Effector memory CD8-positive, alpha-beta T cell (primary cell): ENCODE data around the gene E2F1.
A peak's percentile ranks its signal among the peaks of the same experiment; 100 is the strongest.
"Not testable (repeated sequence)": the region's sequence is repeated elsewhere in the genome, so short reads cannot be mapped to it uniquely, and the experiment has no call there.

Source experiments
- ATAC-seq: fragments of 150-1000 bp; cut with Tn5 transposase; replicated peaks from 2 replicates; pipeline ENCODE4 v1.10.0; 2021; ENCODE audit warnings: mild to moderate bottlenecking, moderate library complexity
- DNase-seq, 3 experiments: peaks; one replicate each; pipeline ENCODE4 v3.0.0; 2021
- H3K27ac Mint-ChIP-seq, 2 donors: one replicate each; pipeline ENCODE4 v1.8.0; 2022; ENCODE audit warnings: mild to moderate bottlenecking in 2 of 2, mixed read lengths in 2 of 2, moderate library complexity in 2 of 2
- H3K27me3 Mint-ChIP-seq, 2 donors: one replicate each; pipeline ENCODE4 v1.8.0; 2022; ENCODE audit warnings: mixed read lengths in 2 of 2
- H3K36me3 Mint-ChIP-seq: one replicate; pipeline ENCODE4 v1.8.0; 2022; ENCODE audit warnings: mild to moderate bottlenecking, moderate library complexity, mixed read lengths; ENCODE audit not compliant: insufficient read depth
- H3K4me1 Mint-ChIP-seq, 2 donors: one replicate each; pipeline ENCODE4 v1.8.0; 2022; ENCODE audit warnings: low read depth in 2 of 2, mixed read lengths in 2 of 2
- H3K4me3 Mint-ChIP-seq, 2 donors: one replicate each; pipeline ENCODE4 v1.8.0; 2022; ENCODE audit warnings: mild to moderate bottlenecking in 2 of 2, mixed read lengths in 2 of 2, moderate library complexity in 2 of 2
- H3K9me3 Mint-ChIP-seq, 2 donors: one replicate each; pipeline ENCODE4 v1.8.0; 2022; ENCODE audit warnings: mixed read lengths in 2 of 2

Gene E2F1

GRCh38 chr20:33703498-33704137 lies 17.4 kb upstream of the E2F1 start:
- Mint-ChIP-seq H3K27ac (no peak overlapping the region), H3K9me3 (no peaks in the 10 kb centered on the region), H3K4me3 (no peak overlapping the region), H3K4me1 (no peaks in the 10 kb centered on the region), H3K36me3 (peaks cover 13% of the 10 kb centered on the region), H3K27me3 (no peaks in the 10 kb centered on the region)
- DNase-seq (no peak), ATAC-seq (no peak)

GRCh38 chr20:33702861-33703260 lies 16.7 kb upstream of the E2F1 start:
- no peaks in the 10 kb centered on the region for H3K27me3 Mint-ChIP-seq
- no peaks in the 10 kb centered on the region for H3K9me3 Mint-ChIP-seq
- peak overlapping the region in 1 of 2 donors; percentile 57 for H3K27ac Mint-ChIP-seq
- H3K4me3 Mint-ChIP-seq, result no peak overlapping the region
- DNase-seq (no peak), ATAC-seq (no peak)
- peaks cover 7% of the 10 kb centered on the region for H3K36me3 Mint-ChIP-seq
- no peaks in the 10 kb centered on the region for H3K4me1 Mint-ChIP-seq

- H3K9me3 Mint-ChIP-seq, result no peaks in the 10 kb centered on the region
Measured at GRCh38 chr20:33701629-33702450, 15.7 kb upstream of the E2F1 start.

GRCh38 chr20:33700696-33701441 lies 14.7 kb upstream of the E2F1 start:
- DNase-seq, H3K4me3 Mint-ChIP-seq, H3K9me3 Mint-ChIP-seq, H3K36me3 Mint-ChIP-seq, H3K27me3 Mint-ChIP-seq, ATAC-seq, H3K27ac Mint-ChIP-seq, H3K4me1 Mint-ChIP-seq: not testable (repeated sequence)

More at GRCh38 chr20:33701629-33702450, 15.7 kb upstream of the E2F1 start:
- DNase-seq, result no peak
- Mint-ChIP-seq H3K27me3 (no peaks in the 10 kb centered on the region), H3K4me3 (no peak overlapping the region), H3K27ac (no peak overlapping the region), H3K4me1 (no peaks in the 10 kb centered on the region), H3K36me3 (no peaks in the 10 kb centered on the region)
- no peak for ATAC-seq

- H3K36me3 Mint-ChIP-seq, H3K4me1 Mint-ChIP-seq, H3K9me3 Mint-ChIP-seq, H3K27ac Mint-ChIP-seq, H3K27me3 Mint-ChIP-seq, H3K4me3 Mint-ChIP-seq, ATAC-seq, DNase-seq: not testable (repeated sequence)
Measured at GRCh38 chr20:33698966-33699365, 12.8 kb upstream of the E2F1 start.

- ATAC-seq, result no peak
- H3K4me3 Mint-ChIP-seq, result no peak overlapping the region
- DNase-seq, result no peak
- no peaks in the 10 kb centered on the region for H3K27me3 Mint-ChIP-seq
- H3K9me3 Mint-ChIP-seq, result no peaks in the 10 kb centered on the region
- H3K36me3 Mint-ChIP-seq, result no peaks in the 10 kb centered on the region
- no peaks in the 10 kb centered on the region for H3K4me1 Mint-ChIP-seq
- H3K27ac Mint-ChIP-seq, result no peak overlapping the region
Measured at GRCh38 chr20:33697129-33697528, 10.9 kb upstream of the E2F1 start.

GRCh38 chr20:33696448-33696847 lies 10.3 kb upstream of the E2F1 start:
- no peak overlapping the region for H3K4me3 Mint-ChIP-seq
- H3K27me3 Mint-ChIP-seq, result no peaks in the 10 kb centered on the region
- DNase-seq (no peak), ATAC-seq (no peak)
- H3K4me1 Mint-ChIP-seq, result no peaks in the 10 kb centered on the region
- H3K36me3 Mint-ChIP-seq, result no peaks in the 10 kb centered on the region
- H3K9me3 Mint-ChIP-seq, result no peaks in the 10 kb centered on the region
- H3K27ac Mint-ChIP-seq, result no peak overlapping the region

- H3K36me3 Mint-ChIP-seq, result no peaks in the 10 kb centered on the region
- DNase-seq (no peak), ATAC-seq (no peak)
- H3K27ac Mint-ChIP-seq, result no peak overlapping the region
- no peaks in the 10 kb centered on the region for H3K27me3 Mint-ChIP-seq
- H3K4me1 Mint-ChIP-seq, result peaks cover 7 to 11% of the 10 kb centered on the region in 2 donors
- H3K9me3 Mint-ChIP-seq, result no peaks in the 10 kb centered on the region
- H3K4me3 Mint-ChIP-seq, result no peak overlapping the region
Measured at GRCh38 chr20:33694639-33695012, 8.4 kb upstream of the E2F1 start.

GRCh38 chr20:33693741-33694638 lies 7.8 kb upstream of the E2F1 start:
- no peaks in the 10 kb centered on the region for H3K36me3 Mint-ChIP-seq
- DNase-seq (no peak), ATAC-seq (no peak)
- no peak overlapping the region for H3K4me3 Mint-ChIP-seq
- H3K9me3 Mint-ChIP-seq, result no peaks in the 10 kb centered on the region
- no peaks in the 10 kb centered on the region for H3K27me3 Mint-ChIP-seq
- no peak overlapping the region for H3K27ac Mint-ChIP-seq
- H3K4me1 Mint-ChIP-seq, result peaks cover 8 to 11% of the 10 kb centered on the region in 2 donors

- H3K9me3 Mint-ChIP-seq, result no peaks in the 10 kb centered on the region
- DNase-seq (no peak), ATAC-seq (no peak)
- H3K4me3 Mint-ChIP-seq, result no peak overlapping the region
- H3K27me3 Mint-ChIP-seq, result no peaks in the 10 kb centered on the region
- H3K4me1 Mint-ChIP-seq, result peaks cover 8 to 11% of the 10 kb centered on the region in 2 donors
- no peaks in the 10 kb centered on the region for H3K36me3 Mint-ChIP-seq
- H3K27ac Mint-ChIP-seq, result no peak overlapping the region
Measured at GRCh38 chr20:33693289-33693688, 7.1 kb upstream of the E2F1 start.

GRCh38 chr20:33689973-33690372 lies 3.8 kb upstream of the E2F1 start:
- DNase-seq, result peak in 2 of 3 experiments; percentile 42
- peak; percentile 46 for ATAC-seq

GRCh38 chr20:33689493-33689892 lies 3.3 kb upstream of the E2F1 start:
- DNase-seq, result no peak
- no peaks in the 10 kb centered on the region for H3K9me3 Mint-ChIP-seq
- ATAC-seq, result no peak
- H3K4me3 Mint-ChIP-seq, result peak overlapping the region in 1 of 2 donors; percentile 56
- H3K36me3 Mint-ChIP-seq, result peaks cover 6% of the 10 kb centered on the region
- no peaks in the 10 kb centered on the region for H3K27me3 Mint-ChIP-seq
- H3K4me1 Mint-ChIP-seq, result peaks cover 13 to 24% of the 10 kb centered on the region in 2 donors
- peak overlapping the region in 1 of 2 donors; percentile 78 for H3K27ac Mint-ChIP-seq

More at GRCh38 chr20:33689973-33690372, 3.8 kb upstream of the E2F1 start:
- no peaks in the 10 kb centered on the region for H3K27me3 Mint-ChIP-seq
- peaks cover 6% of the 10 kb centered on the region for H3K36me3 Mint-ChIP-seq
- H3K4me1 Mint-ChIP-seq, result peaks cover 13 to 21% of the 10 kb centered on the region in 2 donors
- peak overlapping the region; percentile 75 to 78 for H3K27ac Mint-ChIP-seq
- H3K4me3 Mint-ChIP-seq, result peak overlapping the region; percentile 56 to 57
- no peaks in the 10 kb centered on the region for H3K9me3 Mint-ChIP-seq

GRCh38 chr20:33688938-33689424 lies 2.8 kb upstream of the E2F1 start:
- H3K27ac Mint-ChIP-seq, result peak overlapping the region in 1 of 2 donors; percentile 63

More at GRCh38 chr20:33688938-33689424, 2.8 kb upstream of the E2F1 start:
- H3K4me1 Mint-ChIP-seq, result peaks cover 13 to 24% of the 10 kb centered on the region in 2 donors
- H3K4me3 Mint-ChIP-seq, result no peak overlapping the region
- no peaks in the 10 kb centered on the region for H3K9me3 Mint-ChIP-seq
- DNase-seq (no peak), ATAC-seq (no peak)
- peaks cover 6% of the 10 kb centered on the region for H3K36me3 Mint-ChIP-seq
- no peaks in the 10 kb centered on the region for H3K27me3 Mint-ChIP-seq
